GM21360 (cell line): ENCODE measurements around the gene SLC16A4.

Experiments
- ATAC-seq: cut with Tn5 transposase; IDR thresholded peaks from one replicate; pipeline ENCODE4 v1.9.1; 2021; ENCODE audit warnings: mild to moderate bottlenecking, moderate library complexity; ENCODE audit not compliant: unreplicated experiment

SLC16A4 gene

GRCh38 chr1:110335265-110335664 is 55.6 kb downstream of the SLC16A4 start:
- no peak for ATAC-seq

DNA sequence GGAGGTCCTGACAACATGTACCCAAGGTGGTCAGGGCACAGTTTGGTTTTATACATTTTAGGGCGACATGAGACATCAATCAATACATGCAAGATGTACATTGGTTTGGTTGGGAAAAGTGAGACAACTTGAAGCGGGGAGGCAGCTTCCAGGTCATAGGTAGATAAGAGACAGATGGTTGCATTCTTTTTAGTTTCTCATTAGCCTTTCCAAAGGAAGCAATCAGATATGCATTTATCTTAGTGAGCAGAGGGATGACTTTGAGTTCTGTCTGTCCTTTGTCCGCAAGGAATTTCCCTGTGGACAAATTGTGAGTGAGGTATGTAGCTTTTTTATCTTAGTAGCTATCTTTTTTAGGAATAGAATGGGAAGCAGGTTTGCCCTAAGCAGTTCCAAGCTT is 62.1 kb downstream of the SLC16A4 start:
- no peak for ATAC-seq

- no peak for ATAC-seq
Measured at GRCh38 chr1:110328274-110328673, 62.6 kb downstream of the SLC16A4 start.

DNA sequence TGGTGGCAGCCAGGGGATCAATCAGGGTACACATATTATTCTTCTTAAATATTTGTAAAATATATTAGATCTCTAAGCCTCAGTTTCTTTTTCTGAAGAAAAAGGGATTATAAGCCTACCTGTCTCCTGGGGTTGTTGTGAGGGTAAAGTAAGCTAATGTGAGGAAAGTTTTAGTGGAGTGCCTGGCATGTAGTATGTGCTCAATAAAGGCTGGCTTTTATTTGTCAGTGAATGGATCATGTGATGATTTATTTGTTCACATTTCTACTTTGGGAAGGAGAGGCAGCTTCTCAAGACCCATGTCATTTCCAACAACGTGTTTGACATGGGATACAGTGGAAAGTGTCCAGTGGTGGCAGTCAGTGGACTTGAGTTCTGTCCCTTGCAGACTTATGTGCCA is 64.0 kb downstream of the SLC16A4 start:
- no peak for ATAC-seq

GRCh38 chr1:110324667-110325066 is 66.2 kb downstream of the SLC16A4 start:
- ATAC-seq, result no peak

DNA sequence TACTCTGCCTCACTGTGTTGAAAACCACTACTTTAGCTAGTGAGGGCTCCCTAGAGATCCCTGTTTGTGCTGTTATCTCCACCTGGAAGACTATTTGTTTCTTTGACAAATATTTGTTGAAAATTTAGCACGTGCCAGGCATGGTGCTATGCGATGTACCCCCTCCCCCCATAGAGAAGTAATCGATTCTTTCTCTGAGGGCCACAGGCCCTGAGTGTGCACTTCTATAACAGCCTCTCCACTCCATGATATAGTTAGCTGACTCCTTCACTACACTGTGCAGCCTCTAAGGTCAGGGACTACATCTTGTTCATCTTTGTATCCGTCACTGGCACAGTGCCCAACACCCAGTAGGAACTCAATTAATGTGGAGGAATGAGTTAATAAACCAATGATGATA is 69.0 kb downstream of the SLC16A4 start:
- no peak for ATAC-seq

- no peak for ATAC-seq
Measured at GRCh38 chr1:110321045-110321444, 69.8 kb downstream of the SLC16A4 start.

- ATAC-seq, result no peak
Measured at GRCh38 chr1:110320168-110320518, 70.7 kb downstream of the SLC16A4 start.

- no peak for ATAC-seq
Measured at GRCh38 chr1:110319332-110320167, 71.3 kb downstream of the SLC16A4 start.

DNA sequence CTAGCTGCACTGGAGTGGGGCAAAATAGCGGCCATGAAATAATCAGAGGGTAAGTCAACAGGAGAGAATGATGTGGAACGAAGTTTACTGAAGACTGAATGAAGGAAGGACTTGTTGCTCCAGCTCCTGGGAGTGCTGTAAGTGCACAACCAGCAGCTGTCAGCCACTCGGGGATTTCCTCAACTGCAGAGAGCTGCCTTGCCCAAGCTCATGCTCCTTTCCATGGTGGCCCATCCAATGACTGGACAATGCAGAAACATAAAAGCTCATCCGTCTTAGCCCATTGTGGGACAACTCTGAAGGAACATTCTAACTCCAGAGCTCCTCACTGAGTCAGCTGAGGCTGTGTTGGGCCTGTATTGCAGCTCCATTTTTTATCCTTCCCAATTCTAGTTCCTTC is 72.8 kb downstream of the SLC16A4 start:
- no peak for ATAC-seq

- no peak for ATAC-seq
Measured at GRCh38 chr1:110316735-110317134, 74.1 kb downstream of the SLC16A4 start.
